T-helper 1 cell treated with Interleukin-12 subunit alpha and Interleukin-12 subunit beta and Interleukin-4 antibody, amounts not matched to agents 30 ng/mL and 1 ng/mL, for 36 hours (primary cell): ENCODE data around the gene PNMA1. TPM values are rescaled to one million over a fixed set of nuclear protein-coding genes. Genes with fewer than 3 reads are reported as not detected.
"Not testable (repeated sequence)": the region's sequence is repeated elsewhere in the genome, so short reads cannot be mapped to it uniquely, and the experiment has no call there.

ENCODE experiments used
- intact Hi-C: fragments of 100-400 bp; cut with micrococcal nuclease; formaldehyde crosslinking; loops from one replicate; pipeline ENCODE4 v1.15.1; 2024
- total RNA-seq: library from RNA; stranded (reverse); gene quantifications from 2 replicates; pipeline ENCODE4 v1.2.3, GENCODE V29; 2022

Gene PNMA1
- total RNA-seq, 1 donor from 2014 or later: 18.1 TPM

GRCh38 chr14:73719791-73720190 is 5.6 kb upstream of the PNMA1 start:
- intact Hi-C loops: no loop called here

GRCh38 chr14:73719361-73719760 is 5.2 kb upstream of the PNMA1 start:
- intact Hi-C loops: no loop called here

GRCh38 chr14:73718418-73719251 is 4.5 kb upstream of the PNMA1 start:
- intact Hi-C loops: no loop called here

GRCh38 chr14:73717711-73718417 is 3.7 kb upstream of the PNMA1 start:
- intact Hi-C loops: no loop called here

GRCh38 chr14:73717266-73717665 is 3.1 kb upstream of the PNMA1 start:
- intact Hi-C loops: no loop called here

- intact Hi-C loops: no loop called here
These were observed 1.5 kb upstream of the PNMA1 start for GRCh38 chr14:73715707-73716106.

- intact Hi-C loops: loop anchor here (1.0 to 5.0 kb wide), 4 partner anchors 113 to 370 kb away; partner anchors contain the start of genes ALDH6A1, LIN52 and ZNF410
These were observed 485 bp upstream of the PNMA1 start for GRCh38 chr14:73714656-73715081.

- intact Hi-C loops: loop anchor here (2.0 to 5.0 kb wide), 8 partner anchors 29 to 655 kb away; partner anchors contain the start of genes BBOF1, COQ6, ENTPD5 and FAM161B
These were observed 880 bp downstream of the PNMA1 start for GRCh38 chr14:73713206-73713802.

- intact Hi-C loops: loop anchor here (1.0 to 5.0 kb wide), 11 partner anchors 16 to 654 kb away; partner anchors contain the start of genes BBOF1, COQ6, ENTPD5 and FAM161B
These were observed 1.5 kb downstream of the PNMA1 start for GRCh38 chr14:73712540-73713180.

- intact Hi-C loops: loop anchor here (1.0 to 5.0 kb wide), 11 partner anchors 16 to 653 kb away; partner anchors contain the start of genes BBOF1, COQ6, ENTPD5 and FAM161B
These were observed 2.1 kb downstream of the PNMA1 start for GRCh38 chr14:73712071-73712506.

- intact Hi-C loops: loop anchor here (5.0 kb wide), 2 partner anchors 117 to 203 kb away; no protein-coding TSS in a partner anchor
These were observed 3.4 kb downstream of the PNMA1 start for GRCh38 chr14:73710737-73711136.

- intact Hi-C loops: loop anchor here (5.0 kb wide), 2 partner anchors 117 to 203 kb away; no protein-coding TSS in a partner anchor
These were observed 4.2 kb downstream of the PNMA1 start for GRCh38 chr14:73709904-73710469.

- intact Hi-C loops: not testable (repeated sequence)
These were observed 6.1 kb downstream of the PNMA1 start for GRCh38 chr14:73708076-73708475.

GRCh38 chr14:73700325-73700724 is 13.9 kb downstream of the PNMA1 start:
- intact Hi-C loops: no loop called here

- intact Hi-C loops: loop anchor here (1.0 kb wide), 1 partner anchor 16 kb away; no protein-coding TSS in a partner anchor
These were observed 17.5 kb downstream of the PNMA1 start for GRCh38 chr14:73696466-73697400.

- intact Hi-C loops: loop anchor here (1.0 kb wide), 1 partner anchor 16 kb away; no protein-coding TSS in a partner anchor
These were observed 18.2 kb downstream of the PNMA1 start for GRCh38 chr14:73695997-73696396.

GRCh38 chr14:73695082-73695481 is 19.1 kb downstream of the PNMA1 start:
- intact Hi-C loops: no loop called here

GRCh38 chr14:73694083-73694482 is 20.1 kb downstream of the PNMA1 start:
- intact Hi-C loops: no loop called here

GRCh38 chr14:73686901-73687300 is 27.3 kb downstream of the PNMA1 start:
- intact Hi-C loops: no loop called here
